Neural progenitor cell (in vitro differentiated cells): ENCODE results near the gene RFPL2. TPM values are rescaled to one million over a fixed set of nuclear protein-coding genes. Genes with fewer than 3 reads are reported as not detected.
A peak's percentile ranks its signal among the peaks of the same experiment; 100 is the strongest.

Source experiments
- DNase-seq: peaks from one replicate; pipeline ENCODE4 v3.0.0-alpha.2; 2016; ENCODE audit warnings: low spot score
- H2AFZ ChIP-seq: fragments of 200-600 bp; sonication (generic); replicated peaks from 2 replicates; pipeline ENCODE4 v1.6.1; 2016; ENCODE audit warnings: antibody characterized with exemption
- H3F3A ChIP-seq: fragments of 200-600 bp; sonication (generic); 2 replicates; pipeline ENCODE4 v1.6.1; 2016; ENCODE audit warnings: antibody characterized with exemption, low read depth
- H3K27ac ChIP-seq: fragments of 200-600 bp; sonication (generic); 2 replicates; pipeline ENCODE4 v1.5.1; 2016; ENCODE audit warnings: mild to moderate bottlenecking
- H3K27me3 ChIP-seq: fragments of 200-600 bp; sonication (generic); 2 replicates; pipeline ENCODE4 v1.6.1; 2016; ENCODE audit warnings: mild to moderate bottlenecking, moderate library complexity
- H3K36me3 ChIP-seq: fragments of 200-600 bp; sonication (generic); 2 replicates; pipeline ENCODE4 v1.5.1; 2016
- H3K4me1 ChIP-seq: fragments of 200-600 bp; sonication (generic); 2 replicates; pipeline ENCODE4 v1.6.1; 2016; ENCODE audit warnings: mixed run types
- H3K4me2 ChIP-seq: fragments of 200-600 bp; sonication (generic); 2 replicates; pipeline ENCODE4 v1.6.1; 2016
- H3K4me3 ChIP-seq: fragments of 200-600 bp; sonication (generic); 2 replicates; pipeline ENCODE4 v1.5.1; 2016
- H3K79me2 ChIP-seq: fragments of 200-600 bp; sonication (generic); 2 replicates; pipeline ENCODE4 v1.6.1; 2016; ENCODE audit warnings: low read depth
- H3K9ac ChIP-seq: fragments of 200-600 bp; sonication (generic); 2 replicates; pipeline ENCODE4 v1.6.1; 2016
- H3K9me3 ChIP-seq: fragments of 200-600 bp; sonication (generic); 2 replicates; pipeline ENCODE4 v1.5.1; 2016; ENCODE audit warnings: low read depth
- H4K20me1 ChIP-seq: fragments of 200-600 bp; sonication (generic); 2 replicates; pipeline ENCODE4 v1.6.1; 2016; ENCODE audit warnings: low read depth
- H3K27ac Mint-ChIP-seq: 3 replicates; pipeline ENCODE4 v1.8.0; 2021; ENCODE audit warnings: mixed read lengths
- H3K27me3 Mint-ChIP-seq: 2 replicates; pipeline ENCODE4 v1.8.0; 2022; ENCODE audit warnings: low read depth, mild to moderate bottlenecking, inconsistent platforms, moderate library complexity, mixed read lengths; ENCODE audit not compliant: insufficient read depth
- H3K36me3 Mint-ChIP-seq: 3 replicates; pipeline ENCODE4 v1.8.0; 2021; ENCODE audit warnings: mixed read lengths
- H3K4me1 Mint-ChIP-seq: 3 replicates; pipeline ENCODE4 v1.8.0; 2021; ENCODE audit warnings: mixed read lengths
- H3K4me3 Mint-ChIP-seq: 3 replicates; pipeline ENCODE4 v1.8.0; 2021; ENCODE audit warnings: mild to moderate bottlenecking, moderate library complexity, mixed read lengths
- H3K9me3 Mint-ChIP-seq: 3 replicates; pipeline ENCODE4 v1.8.0; 2020; ENCODE audit warnings: mixed read lengths
- CTCF ChIP-seq: fragments of 200-600 bp; sonication (generic); IDR thresholded peaks from 2 replicates; pipeline ENCODE4 v1.5.1; 2017; ENCODE audit warnings: antibody characterized with exemption, mild to moderate bottlenecking
- EZH2 ChIP-seq: fragments of 200-600 bp; sonication (generic); IDR thresholded peaks from 2 replicates; pipeline ENCODE4 v1.6.1; 2017; ENCODE audit warnings: antibody characterized with exemption, mild to moderate bottlenecking, moderate library complexity
- EZH2phosphoT487 ChIP-seq: fragments of 200-600 bp; sonication (generic); IDR thresholded peaks from 2 replicates; pipeline ENCODE4 v1.6.1; 2017; ENCODE audit warnings: antibody characterized with exemption
- total RNA-seq: library from RNA; depleted of rRNA; stranded (reverse); fragments of >200 nt; gene quantifications from 2 replicates; pipeline ENCODE4 v1.2.3, GENCODE V29; 2015; ENCODE audit warnings: low replicate concordance

The RFPL2 gene
- total RNA-seq = 0.12 and 1.8 TPM in 2 replicates

DNA sequence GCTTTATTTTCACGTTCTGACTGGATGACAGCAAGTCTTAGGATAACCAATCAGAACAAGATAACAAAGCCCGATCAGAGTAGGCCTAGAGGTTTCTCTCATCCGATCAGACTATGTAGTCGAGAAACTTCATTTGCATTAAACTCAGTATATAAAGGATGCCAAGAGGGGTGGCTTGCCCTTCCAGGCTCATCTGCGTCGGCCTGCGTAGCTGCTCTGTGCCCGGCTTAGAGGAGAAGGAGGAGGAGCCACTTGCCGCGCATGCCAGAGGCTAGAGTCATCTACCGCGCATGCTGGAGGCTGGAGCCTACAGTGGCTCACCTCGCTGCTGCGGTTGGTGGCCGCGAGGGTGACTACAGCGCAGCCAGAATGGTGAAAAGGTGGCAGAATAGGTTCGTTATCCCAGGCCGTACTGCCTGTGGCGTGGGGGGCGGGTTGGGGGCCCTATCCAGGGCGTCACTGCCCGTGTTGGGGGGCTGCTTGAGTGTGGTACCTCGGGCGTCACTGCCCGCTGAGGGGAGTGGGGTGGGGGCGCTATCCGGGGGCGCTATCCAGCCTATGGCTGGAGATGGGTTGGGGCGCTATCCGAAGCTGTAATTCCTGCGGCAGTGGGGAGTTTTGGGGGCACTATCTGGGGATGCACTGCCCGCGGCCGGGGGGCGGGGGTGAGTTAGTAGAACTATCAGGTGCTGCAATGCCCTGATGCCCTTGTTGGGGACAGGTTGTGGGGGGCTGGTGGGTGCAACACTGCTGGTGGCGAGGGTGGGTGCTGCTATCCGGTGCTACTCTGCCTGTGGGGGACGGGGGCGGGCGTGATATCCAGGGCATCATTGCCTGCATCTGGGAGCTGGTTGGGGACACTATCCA is at the start of gene RFPL2:
RFPL2 (minus strand) TSS at position 218 of the 867 bp plus-strand sequence. CDS start 2,622 bp downstream, outside the sequence.
- Histone ChIP-seq H3K4me1 (peaks cover 6% of the 10 kb centered on the region), H3K9ac (no peak within 1 kb of the TSS), H3K36me3 (no peaks in the 10 kb centered on the region), H4K20me1 (no peaks in the 10 kb centered on the region), H2AFZ (peak within 1 kb of the TSS; percentile 90), H3K9me3 (no peaks in the 10 kb centered on the region), H3K79me2 (no peaks in the 10 kb centered on the region), H3K4me2 (peak within 1 kb of the TSS; percentile 92), H3K4me3 (peak within 1 kb of the TSS; percentile 54), H3K27me3 (peaks cover 60% of the 10 kb centered on the region), H3F3A (peaks cover 7% of the 10 kb centered on the region), H3K27ac (no peak within 1 kb of the TSS)
- Mint-ChIP-seq H3K27ac (peak within 1 kb of the TSS; percentile 69), H3K4me3 (peak within 1 kb of the TSS; percentile 95), H3K36me3 (no peaks in the 10 kb centered on the region), H3K27me3 (peaks cover 12% of the 10 kb centered on the region), H3K9me3 (no peaks in the 10 kb centered on the region), H3K4me1 (peaks cover 19% of the 10 kb centered on the region)
- TF ChIP-seq EZH2phosphoT487 = no peak
- TF ChIP-seq CTCF = peak; percentile 31
- peak; percentile 94 for DNase-seq

- H3K4me1 Mint-ChIP-seq = no peaks in the 10 kb centered on the region
- Histone ChIP-seq H3K4me3 (no peak overlapping the region), H3K36me3 (no peaks in the 10 kb centered on the region), H3K9me3 (no peaks in the 10 kb centered on the region), H3K9ac (no peak overlapping the region), H3K79me2 (no peaks in the 10 kb centered on the region), H2AFZ (no peak overlapping the region), H3K4me2 (no peak overlapping the region), H3F3A (no peaks in the 10 kb centered on the region), H3K27ac (no peak overlapping the region), H3K4me1 (no peaks in the 10 kb centered on the region), H4K20me1 (no peaks in the 10 kb centered on the region), H3K27me3 (no peaks in the 10 kb centered on the region)
- H3K9me3 Mint-ChIP-seq = peaks cover 3% of the 10 kb centered on the region
- H3K36me3 Mint-ChIP-seq = no peaks in the 10 kb centered on the region
- H3K27me3 Mint-ChIP-seq = peaks cover 7% of the 10 kb centered on the region
- no peak overlapping the region for H3K27ac Mint-ChIP-seq
- DNase-seq = no peak
- H3K4me3 Mint-ChIP-seq = no peak overlapping the region
- TF ChIP-seq EZH2 = no peak
- TF ChIP-seq EZH2phosphoT487 = no peak
- no peak for TF ChIP-seq CTCF
These were observed 44.4 kb upstream of the RFPL2 start for GRCh38 chr22:32249231-32249630.

DNA sequence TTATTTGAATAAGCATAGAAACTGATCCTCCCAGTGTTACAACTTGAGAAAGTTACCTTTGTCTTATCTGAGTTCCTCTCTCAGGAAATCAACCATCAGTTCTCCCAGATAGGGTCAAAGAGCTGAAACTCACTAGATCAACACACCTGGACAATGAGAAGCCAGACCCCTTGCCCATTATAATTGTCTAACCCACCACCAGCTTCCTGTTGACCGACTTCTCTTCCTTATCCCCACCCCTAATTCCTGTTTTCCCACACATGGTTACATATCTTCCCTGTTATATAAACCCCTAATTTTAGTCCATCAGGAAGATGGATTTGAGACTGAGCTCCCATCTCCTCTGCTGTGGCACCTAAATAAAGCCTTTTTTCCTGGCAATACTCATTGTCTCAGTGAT is 43.4 kb upstream of the RFPL2 start:
- no peaks in the 10 kb centered on the region for H3K4me1 ChIP-seq
- no peak overlapping the region for H3K4me3 ChIP-seq
- H3K9me3 ChIP-seq = no peaks in the 10 kb centered on the region
- H3K4me2 ChIP-seq = no peak overlapping the region
- no peaks in the 10 kb centered on the region for H3K36me3 Mint-ChIP-seq
- TF ChIP-seq CTCF = no peak
- no peak for TF ChIP-seq EZH2
- TF ChIP-seq EZH2phosphoT487 = no peak
- peaks cover 5% of the 10 kb centered on the region for H3K27me3 Mint-ChIP-seq
- peaks cover 3% of the 10 kb centered on the region for H3K9me3 Mint-ChIP-seq
- DNase-seq = no peak
- H2AFZ ChIP-seq = no peak overlapping the region
- H3F3A ChIP-seq = no peaks in the 10 kb centered on the region
- H3K36me3 ChIP-seq = no peaks in the 10 kb centered on the region
- H3K27ac ChIP-seq = no peak overlapping the region
- H3K4me1 Mint-ChIP-seq = no peaks in the 10 kb centered on the region
- no peaks in the 10 kb centered on the region for H4K20me1 ChIP-seq
- H3K27ac Mint-ChIP-seq = no peak overlapping the region
- H3K4me3 Mint-ChIP-seq = no peak overlapping the region
- H3K79me2 ChIP-seq = no peaks in the 10 kb centered on the region
- H3K9ac ChIP-seq = no peak overlapping the region
- H3K27me3 ChIP-seq = no peaks in the 10 kb centered on the region
